Measurements from ENCODE around the gene PARD6A. TPM values are rescaled to one million over a fixed set of nuclear protein-coding genes. Genes with fewer than 3 reads are reported as not detected.

The PARD6A gene
- total RNA-seq, 1 donor from 2014 or later, result 6.4 TPM

DNA sequence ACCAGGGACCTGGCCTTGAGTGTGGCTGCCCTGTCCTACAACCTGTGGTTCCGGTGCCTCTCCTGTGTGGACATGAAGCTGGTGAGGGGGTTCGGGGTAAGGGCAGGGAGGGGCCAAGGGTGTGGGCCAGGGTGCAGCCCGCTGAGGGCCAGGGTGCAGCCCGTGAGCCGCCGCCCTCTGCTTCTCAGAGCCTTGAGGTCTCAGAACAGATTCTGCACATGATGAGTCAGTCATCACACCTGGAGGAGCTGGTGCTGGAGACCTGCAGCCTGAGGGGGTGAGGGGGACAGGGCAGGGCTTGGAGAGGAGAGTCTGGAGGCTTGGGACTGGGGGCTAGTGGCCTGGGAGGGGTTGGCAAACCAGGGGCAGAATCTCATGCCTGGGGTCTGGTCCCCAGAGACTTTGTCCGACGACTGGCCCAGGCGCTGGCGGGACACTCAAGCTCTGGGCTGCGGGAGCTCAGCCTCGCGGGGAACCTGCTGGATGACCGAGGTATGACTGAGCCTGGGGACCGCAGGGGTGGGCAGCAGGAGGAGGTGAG, 13.6 kb upstream of the PARD6A start:
- DNase-seq (ENCODE audit: low spot score, unreplicated experiment), result no peak
- Mint-ChIP-seq H3K4me1 (ENCODE audit: low read depth) (peaks cover 2% of the 10 kb centered on the region), H3K27ac (no peak overlapping the region), H3K27me3 (peaks cover 45% of the 10 kb centered on the region), H3K4me3 (ENCODE audit: low read depth) (no peak overlapping the region), H3K9me3 (ENCODE audit: low read depth) (no peaks in the 10 kb centered on the region), H3K36me3 (ENCODE audit: insufficient read depth) (no peaks in the 10 kb centered on the region)
- TF ChIP-seq, protein P1, sequence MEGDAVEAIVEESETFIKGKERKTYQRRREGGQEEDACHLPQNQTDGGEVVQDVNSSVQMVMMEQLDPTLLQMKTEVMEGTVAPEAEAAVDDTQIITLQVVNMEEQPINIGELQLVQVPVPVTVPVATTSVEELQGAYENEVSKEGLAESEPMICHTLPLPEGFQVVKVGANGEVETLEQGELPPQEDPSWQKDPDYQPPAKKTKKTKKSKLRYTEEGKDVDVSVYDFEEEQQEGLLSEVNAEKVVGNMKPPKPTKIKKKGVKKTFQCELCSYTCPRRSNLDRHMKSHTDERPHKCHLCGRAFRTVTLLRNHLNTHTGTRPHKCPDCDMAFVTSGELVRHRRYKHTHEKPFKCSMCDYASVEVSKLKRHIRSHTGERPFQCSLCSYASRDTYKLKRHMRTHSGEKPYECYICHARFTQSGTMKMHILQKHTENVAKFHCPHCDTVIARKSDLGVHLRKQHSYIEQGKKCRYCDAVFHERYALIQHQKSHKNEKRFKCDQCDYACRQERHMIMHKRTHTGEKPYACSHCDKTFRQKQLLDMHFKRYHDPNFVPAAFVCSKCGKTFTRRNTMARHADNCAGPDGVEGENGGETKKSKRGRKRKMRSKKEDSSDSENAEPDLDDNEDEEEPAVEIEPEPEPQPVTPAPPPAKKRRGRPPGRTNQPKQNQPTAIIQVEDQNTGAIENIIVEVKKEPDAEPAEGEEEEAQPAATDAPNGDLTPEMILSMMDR (IDR thresholded peaks at IDR 0.05; ENCODE audit: unreplicated experiment), result no peak

DNA sequence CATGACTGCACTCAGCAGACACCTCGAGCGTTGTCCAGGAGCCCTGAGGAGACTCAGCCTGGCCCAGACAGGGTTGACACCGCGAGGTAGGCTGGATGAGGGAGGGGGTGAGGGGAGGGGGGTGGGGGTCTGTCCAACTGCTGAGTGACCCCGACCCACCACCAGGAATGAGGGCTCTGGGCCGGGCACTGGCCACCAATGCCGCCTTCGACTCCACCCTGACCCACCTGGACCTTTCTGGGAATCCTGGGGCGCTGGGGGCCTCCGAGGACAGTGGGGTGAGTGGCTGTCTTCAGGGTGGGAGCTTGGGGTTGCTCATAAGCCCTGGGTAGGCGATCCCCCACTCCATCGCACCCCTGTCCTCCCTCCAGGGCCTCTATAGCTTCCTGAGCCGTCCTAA, 13.1 kb upstream of the PARD6A start:
- TF ChIP-seq, protein P1 (IDR thresholded peaks at IDR 0.05; ENCODE audit: unreplicated experiment), result no peak
- H3K36me3 Mint-ChIP-seq (ENCODE audit: insufficient read depth), result no peaks in the 10 kb centered on the region
- peaks cover 47% of the 10 kb centered on the region for H3K27me3 Mint-ChIP-seq
- no peaks in the 10 kb centered on the region for H3K9me3 Mint-ChIP-seq (ENCODE audit: low read depth)
- no peak for DNase-seq (ENCODE audit: low spot score, unreplicated experiment)
- peaks cover 2% of the 10 kb centered on the region for H3K4me1 Mint-ChIP-seq (ENCODE audit: low read depth)
- H3K27ac Mint-ChIP-seq, result no peak overlapping the region
- no peak overlapping the region for H3K4me3 Mint-ChIP-seq (ENCODE audit: low read depth)

DNA sequence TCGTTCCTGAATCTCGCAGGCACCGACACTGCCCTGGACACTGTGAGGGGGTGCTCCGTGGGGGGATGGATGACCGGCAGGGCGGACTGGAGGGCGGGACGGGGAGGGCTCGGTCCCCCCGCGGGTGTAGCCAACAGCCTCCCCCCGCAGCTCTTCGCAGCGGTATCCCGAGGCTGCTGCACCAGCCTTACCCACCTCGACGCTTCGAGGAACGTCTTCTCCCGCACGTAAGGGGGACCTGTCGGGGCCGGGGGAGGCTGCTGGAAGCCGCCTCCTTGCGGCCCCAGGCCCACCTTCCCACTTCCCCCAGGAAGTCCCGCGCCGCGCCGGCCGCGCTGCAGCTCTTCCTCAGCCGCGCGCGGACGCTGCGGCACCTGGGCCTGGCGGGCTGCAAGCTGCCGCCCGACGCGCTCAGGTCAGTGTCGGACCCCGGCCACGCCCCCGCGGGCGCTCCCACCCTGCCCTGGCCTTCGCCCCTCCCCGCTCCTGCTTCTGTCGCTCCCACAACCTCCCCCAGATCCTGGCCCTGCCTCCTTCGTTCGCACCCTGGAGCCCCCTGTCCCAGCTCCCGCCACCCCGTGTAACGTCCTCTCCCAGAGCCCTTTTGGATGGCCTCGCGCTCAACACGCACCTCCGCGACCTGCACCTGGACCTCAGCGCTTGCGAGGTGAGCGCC, 12.5 kb upstream of the PARD6A start:
- TF ChIP-seq, protein P1 (IDR thresholded peaks at IDR 0.05; ENCODE audit: unreplicated experiment), result no peak
- Mint-ChIP-seq H3K9me3 (ENCODE audit: low read depth) (no peaks in the 10 kb centered on the region), H3K4me1 (ENCODE audit: low read depth) (peaks cover 2% of the 10 kb centered on the region), H3K36me3 (ENCODE audit: insufficient read depth) (no peaks in the 10 kb centered on the region), H3K27ac (no peak overlapping the region), H3K4me3 (ENCODE audit: low read depth) (no peak overlapping the region), H3K27me3 (peaks cover 47% of the 10 kb centered on the region)
- no peak for DNase-seq (ENCODE audit: low spot score, unreplicated experiment)

DNA sequence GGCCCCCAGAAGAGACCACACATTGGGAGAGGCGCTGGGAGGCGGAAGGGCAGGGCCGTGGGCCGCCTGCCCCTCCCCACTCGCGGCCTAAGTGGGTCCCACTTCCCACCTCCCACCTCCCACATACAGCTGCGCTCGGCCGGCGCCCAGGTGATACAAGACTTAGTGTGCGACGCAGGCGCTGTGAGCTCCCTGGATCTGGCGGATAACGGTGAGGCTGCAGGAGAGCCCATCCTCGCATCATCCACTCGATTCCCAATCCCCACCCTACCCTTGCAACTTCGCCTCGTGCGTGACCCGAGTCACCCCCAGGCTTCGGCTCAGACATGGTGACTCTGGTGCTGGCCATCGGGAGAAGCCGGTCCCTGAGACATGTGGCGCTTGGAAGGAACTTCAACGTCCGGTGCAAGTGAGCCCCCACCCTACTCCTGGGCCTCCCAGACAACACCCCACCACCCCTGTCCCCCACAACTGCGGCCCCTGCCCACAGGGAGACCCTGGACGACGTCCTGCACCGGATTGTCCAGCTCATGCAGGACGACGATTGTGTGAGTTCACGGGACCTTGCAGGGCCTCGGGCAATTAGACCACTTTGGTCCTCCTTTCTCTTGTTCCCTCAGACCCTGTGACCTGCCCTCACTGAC, 11.9 kb upstream of the PARD6A start:
- Mint-ChIP-seq H3K27me3 (peaks cover 48% of the 10 kb centered on the region), H3K9me3 (ENCODE audit: low read depth) (no peaks in the 10 kb centered on the region), H3K4me3 (ENCODE audit: low read depth) (no peak overlapping the region), H3K4me1 (ENCODE audit: low read depth) (peaks cover 4% of the 10 kb centered on the region), H3K36me3 (ENCODE audit: insufficient read depth) (no peaks in the 10 kb centered on the region), H3K27ac (no peak overlapping the region)
- TF ChIP-seq, protein P1 (IDR thresholded peaks at IDR 0.05; ENCODE audit: unreplicated experiment), result no peak
- no peak for DNase-seq (ENCODE audit: low spot score, unreplicated experiment)

DNA sequence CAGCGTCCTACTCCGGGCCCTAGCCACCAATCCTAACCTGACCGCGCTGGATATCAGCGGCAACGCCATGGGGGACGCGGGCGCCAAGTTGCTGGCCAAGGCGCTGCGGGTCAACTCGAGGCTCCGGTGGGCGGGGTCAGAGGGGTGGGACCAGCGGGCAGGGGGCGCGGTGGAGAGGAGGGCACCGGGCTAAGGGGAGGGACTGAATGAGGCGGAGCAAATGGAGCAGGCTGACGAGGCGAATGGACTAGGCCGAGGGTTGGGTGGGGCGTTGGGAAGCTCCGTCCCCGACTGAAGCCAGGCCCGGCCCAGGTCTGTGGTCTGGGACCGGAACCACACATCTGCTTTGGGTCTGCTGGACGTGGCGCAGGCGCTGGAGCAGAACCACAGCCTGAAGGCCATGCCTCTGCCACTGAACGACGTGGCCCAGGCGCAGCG, 11.2 kb upstream of the PARD6A start:
- H3K36me3 Mint-ChIP-seq (ENCODE audit: insufficient read depth), result no peaks in the 10 kb centered on the region
- TF ChIP-seq, protein P1 (IDR thresholded peaks at IDR 0.05; ENCODE audit: unreplicated experiment), result no peak
- H3K9me3 Mint-ChIP-seq (ENCODE audit: low read depth), result no peaks in the 10 kb centered on the region
- peaks cover 45% of the 10 kb centered on the region for H3K27me3 Mint-ChIP-seq
- no peak overlapping the region for H3K4me3 Mint-ChIP-seq (ENCODE audit: low read depth)
- H3K4me1 Mint-ChIP-seq (ENCODE audit: low read depth), result peaks cover 4% of the 10 kb centered on the region
- DNase-seq (ENCODE audit: low spot score, unreplicated experiment), result no peak
- H3K27ac Mint-ChIP-seq, result no peak overlapping the region

Measured in progenitor cell of endocrine pancreas (in vitro differentiated cells).